SK-N-MC (cell line): Measurements from ENCODE around the gene NHLH2.

Source experiments
- EZH2 ChIP-seq: fragments of 200-600 bp; sonication (generic); IDR thresholded peaks from one replicate; pipeline ENCODE4 v1.6.1; 2017; ENCODE audit warnings: antibody characterized with exemption
- FOXP2 ChIP-seq: optimal IDR thresholded peaks from 2 replicates; pipeline ENCODE3; 2011; ENCODE audit warnings: mild to moderate bottlenecking, moderate library complexity; ENCODE audit not compliant: insufficient read depth; ENCODE audit errors: extremely low read length, control extremely low read depth
- POLR2AphosphoS5 ChIP-seq: IDR thresholded peaks from 2 replicates; pipeline ENCODE4 v1.6.1; 2012; ENCODE audit warnings: mild to moderate bottlenecking, low read depth, low read length, borderline replicate concordance

DNA sequence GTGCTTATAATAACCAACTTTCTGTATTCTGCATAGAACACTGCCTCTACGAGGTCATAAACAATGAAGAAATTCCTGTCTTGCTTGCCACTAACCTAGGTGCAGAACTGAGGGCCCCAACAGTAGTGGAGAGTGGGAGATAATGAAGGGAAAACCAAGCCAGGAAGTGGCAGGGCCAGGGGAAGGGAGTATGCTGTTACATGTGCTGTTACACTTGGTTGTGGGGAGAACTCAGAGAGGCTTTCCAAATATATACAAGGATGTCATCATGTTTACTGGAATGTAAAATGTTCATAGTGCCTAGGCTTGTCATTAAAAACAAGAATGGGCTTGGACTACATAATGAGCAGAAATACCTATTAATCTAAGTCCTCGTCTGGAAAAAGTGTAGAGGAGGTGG, 31.1 kb downstream of the NHLH2 start:
- TF ChIP-seq EZH2 (no peak), FOXP2 (no peak), POLR2AphosphoS5 (no peak)
